ENCODE results near the gene HERC3. TPM values are rescaled to one million over a fixed set of nuclear protein-coding genes. Genes with fewer than 3 reads are reported as not detected.

The HERC3 gene
- total RNA-seq, result 10 to 100 TPM; 25.9 to 58.0 (median 47.8) TPM
- polyA plus RNA-seq, result 1 to 10 TPM; 4.4 to 7.5 (median 5.5) TPM
- long read RNA-seq, donor 1, result 0 reads
- long read RNA-seq, donor 2, result 0 reads
- long read RNA-seq, donor 3, result 0 reads
- long read RNA-seq, donor 4, result 0 reads
- long read RNA-seq, donor 5, result 0 reads
- long read RNA-seq, donor 6, full-length matches to known transcripts, result 1 of 12 reads
- long read RNA-seq, donor 6, partial matches to known transcripts, result 11 of 12 reads
- long read RNA-seq, donor 6, other reads (novel, unspliced or antisense), result 0 of 12 reads
- long read RNA-seq, donor 7, result 0 reads
- long read RNA-seq, donor 8, result 0 reads
- long read RNA-seq, donor 9, result 0 reads
- long read RNA-seq, donor 10, result 0 reads

- TF ChIP-seq EP300 (IDR thresholded peaks at IDR 0.05) (no peak), POLR2A (IDR thresholded peaks at IDR 0.05) (no peak), CTCF (IDR thresholded peaks at IDR 0.05) (peak in 1 of 7 experiments; percentile 11), POLR2AphosphoS5 (IDR thresholded peaks at IDR 0.05) (peak; percentile 21 to 85 (median 79))
- Histone ChIP-seq H3K4me3 (peak within 1 kb of the TSS; percentile 72 to 95 (median 88)), H3K36me3 (peaks cover 6 to 14% (median 13%) of the 10 kb centered on the region in 4 donors), H3K4me1 (peaks cover 14 to 53% (median 33%) of the 10 kb centered on the region in 4 donors), H3K27me3 (no peaks in the 10 kb centered on the region), H3K9me3 (no peaks in the 10 kb centered on the region), H3K27ac (peak within 1 kb of the TSS; percentile 93 to 98 (median 96))
- 0 to 1% (median 0%) methylated on average over 6 to 73 of the region's 73 CpGs for WGBS, 5 donors
- intact Hi-C loops (cut with DNase I; ENCODE audit: low total_unique reads), result no loop called here
- peak; percentile 94 to 98 for DNase-seq
Measured at GRCh38 chr4:88591787-88592599, at the start of gene HERC3. Gene HERC3, plus strand, starts transcription at chr4:88592480. Its CDS starts 13,344 bp downstream, at chr4:88605824.

- TF ChIP-seq POLR2A (IDR thresholded peaks at IDR 0.05) (no peak), CTCF (IDR thresholded peaks at IDR 0.05) (no peak), EP300 (IDR thresholded peaks at IDR 0.05) (no peak), POLR2AphosphoS5 (IDR thresholded peaks at IDR 0.05) (no peak)
- WGBS, 5 donors, result 85 to 90% (median 86%) methylated on average over 7 of the region's 7 CpGs
- Histone ChIP-seq H3K9me3 (no peaks in the 10 kb centered on the region), H3K4me1 (no peaks in the 10 kb centered on the region), H3K4me3 (no peak overlapping the region), H3K27me3 (no peaks in the 10 kb centered on the region), H3K36me3 (no peaks in the 10 kb centered on the region), H3K27ac (no peak overlapping the region)
- intact Hi-C loops (cut with DNase I; ENCODE audit: low total_unique reads), result no loop called here
- DNase-seq, result no peak
Measured at GRCh38 chr4:88549815-88550214, 42.5 kb upstream of the HERC3 start.

DNA sequence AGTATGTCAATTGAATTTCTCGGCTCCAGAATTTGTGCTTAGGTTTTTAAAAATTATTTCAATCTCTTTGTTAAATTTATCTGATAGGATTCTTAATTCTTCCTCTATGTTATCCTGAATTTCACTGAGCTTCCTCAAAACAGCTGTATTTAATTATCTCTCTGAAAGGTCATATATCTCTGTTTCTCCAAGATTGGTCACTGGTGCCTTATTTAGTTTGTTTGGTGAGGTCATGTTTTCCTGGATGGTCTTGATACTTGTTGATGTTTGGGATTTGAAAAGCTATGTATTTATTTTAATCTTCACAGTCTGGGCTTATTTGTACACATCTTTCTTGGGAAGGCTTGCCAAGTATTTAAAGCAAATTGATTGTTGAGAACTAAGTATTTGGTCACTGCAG lies 24.7 kb upstream of the HERC3 start:
- WGBS, 5 donors, result 87 to 96% (median 91%) methylated on average over 1 of the region's 1 CpG
- no peaks in the 10 kb centered on the region for H3K4me1 ChIP-seq
- no peaks in the 10 kb centered on the region for H3K36me3 ChIP-seq
- no peak overlapping the region for H3K27ac ChIP-seq
- H3K4me3 ChIP-seq, result no peak overlapping the region
- no peaks in the 10 kb centered on the region for H3K9me3 ChIP-seq
- TF ChIP-seq POLR2A (IDR thresholded peaks at IDR 0.05) (no peak), POLR2AphosphoS5 (IDR thresholded peaks at IDR 0.05) (no peak), CTCF (IDR thresholded peaks at IDR 0.05) (no peak), EP300 (IDR thresholded peaks at IDR 0.05) (no peak)
- intact Hi-C loops (cut with DNase I; ENCODE audit: low total_unique reads), result no loop called here
- no peaks in the 10 kb centered on the region for H3K27me3 ChIP-seq
- DNase-seq, result no peak

GRCh38 chr4:88570001-88570400 lies 22.3 kb upstream of the HERC3 start:
- Histone ChIP-seq H3K36me3 (no peaks in the 10 kb centered on the region), H3K9me3 (no peaks in the 10 kb centered on the region), H3K27ac (no peak overlapping the region), H3K27me3 (no peaks in the 10 kb centered on the region), H3K4me3 (no peak overlapping the region), H3K4me1 (no peaks in the 10 kb centered on the region)
- intact Hi-C loops (cut with DNase I; ENCODE audit: low total_unique reads), result no loop called here
- no peak for DNase-seq
- no peak for TF ChIP-seq POLR2A (IDR thresholded peaks at IDR 0.05)
- TF ChIP-seq EP300 (IDR thresholded peaks at IDR 0.05), result no peak
- TF ChIP-seq POLR2AphosphoS5 (IDR thresholded peaks at IDR 0.05), result no peak
- no peak for TF ChIP-seq CTCF (IDR thresholded peaks at IDR 0.05)
